Liver (tissue), 3 donors: Measurements from ENCODE around the gene C15orf39.

Source experiments
- CTCF ChIP-seq: fragments of 150-350 bp; IDR thresholded peaks from 2 replicates; pipeline ENCODE4 v1.5.1; 2017; ENCODE audit warnings: improper control_type of control experiment, low read depth, low read length; ENCODE audit not compliant: missing input control
- GABPA ChIP-seq, 2 donors: IDR thresholded peaks in 1 of 2; conservative IDR thresholded peaks in 1 of 2; 2 replicates each; pipeline ENCODE4 v1.6.1; 2016; ENCODE audit warnings: antibody characterized with exemption in 2 of 2, mild to moderate bottlenecking in 1 of 2, moderate library complexity in 1 of 2
- JUND ChIP-seq, 2 donors: IDR thresholded peaks; 2 replicates each; pipeline ENCODE4 v1.6.1; 2016; ENCODE audit warnings: antibody characterized with exemption in 2 of 2
- NR2F2 ChIP-seq: IDR thresholded peaks from 2 replicates; pipeline ENCODE4 v1.6.1; 2016; ENCODE audit warnings: antibody characterized with exemption
- RAD21 ChIP-seq, 2 donors: IDR thresholded peaks; 2 replicates each; pipeline ENCODE4 v1.6.1; 2016; ENCODE audit warnings: antibody characterized with exemption in 2 of 2, mild to moderate bottlenecking in 2 of 2
- REST ChIP-seq: IDR thresholded peaks from 2 replicates; pipeline ENCODE4 v1.6.1; 2016; ENCODE audit warnings: antibody characterized with exemption, mild to moderate bottlenecking
- YY1 ChIP-seq: IDR thresholded peaks from 2 replicates; pipeline ENCODE4 v1.6.1; 2016; ENCODE audit warnings: antibody characterized with exemption, mild to moderate bottlenecking
- ZBTB33 ChIP-seq: IDR thresholded peaks from 2 replicates; pipeline ENCODE4 v1.6.1; 2016; ENCODE audit warnings: antibody characterized with exemption
- TF ChIP-seq, protein P1 (sequence below): IDR thresholded peaks from 2 replicates; pipeline ENCODE4 v1.6.1; 2016; ENCODE audit warnings: antibody characterized with exemption
- donor health status: healthy.
- donor health status: healthy.

DNA sequence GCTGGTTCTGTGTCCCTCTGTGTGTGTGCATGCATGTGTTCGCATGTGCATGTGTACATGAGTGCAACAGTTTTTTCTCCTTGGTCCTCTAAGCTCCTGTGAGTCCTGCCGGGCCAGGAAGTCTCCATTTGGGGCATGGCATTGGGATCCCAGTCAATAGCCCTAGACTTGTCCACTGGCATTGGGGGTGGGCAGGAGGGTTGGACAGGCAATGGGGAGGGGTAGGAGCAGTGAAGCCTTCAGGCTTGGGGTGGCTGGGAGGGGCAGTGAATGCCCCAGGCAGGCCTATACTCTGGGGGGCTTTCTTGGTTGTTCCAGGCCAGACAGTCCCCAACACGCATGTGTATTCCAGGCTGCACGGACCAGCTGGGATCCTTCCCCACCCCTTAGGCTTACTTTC is 15.6 kb upstream of the C15orf39 start:
- no peak for TF ChIP-seq CTCF
- TF ChIP-seq YY1 = no peak
- TF ChIP-seq NR2F2 = no peak
- TF ChIP-seq GABPA (IDR thresholded peaks at IDR 0.05 in 1 of 2, conservative IDR thresholded peaks at IDR 0.05 in 1 of 2) = no peak
- TF ChIP-seq, protein P1, sequence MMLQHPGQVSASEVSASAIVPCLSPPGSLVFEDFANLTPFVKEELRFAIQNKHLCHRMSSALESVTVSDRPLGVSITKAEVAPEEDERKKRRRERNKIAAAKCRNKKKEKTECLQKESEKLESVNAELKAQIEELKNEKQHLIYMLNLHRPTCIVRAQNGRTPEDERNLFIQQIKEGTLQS = no peak
- no peak for TF ChIP-seq ZBTB33
- TF ChIP-seq REST = no peak
- no peak for TF ChIP-seq RAD21 (IDR thresholded peaks at IDR 0.05)
- TF ChIP-seq JUND (IDR thresholded peaks at IDR 0.05) = no peak
